ENCODE data around the gene AMHR2. TPM values are rescaled to one million over a fixed set of nuclear protein-coding genes. Genes with fewer than 3 reads are reported as not detected.

The AMHR2 gene
- total RNA-seq, 1 experiment from 2014 or later, result not detected

GRCh38 chr12:53378724-53379388 lies 44.8 kb upstream of the AMHR2 start:
- H2BK5ac ChIP-seq (ENCODE audit: insufficient read length, low read length), result peak overlapping the region; percentile 29
- H2BK15ac ChIP-seq (ENCODE audit: low read depth, low read length), result no peak overlapping the region
- no peak overlapping the region for H3K56ac ChIP-seq (ENCODE audit: insufficient read length, low read depth, low read length)
- H2BK120ac ChIP-seq (ENCODE audit: low read depth, low read length, poor library complexity, severe bottlenecking), result no peak overlapping the region
- WGBS (ENCODE audit: extremely low coverage, insufficient read length, low lambda C conversion rate), result no CpG with 5 or more reads among the region's 23 CpGs
- H3K79me2 ChIP-seq (ENCODE audit: insufficient read depth, low read length), result peaks cover 15% of the 10 kb centered on the region; the same call in 1 of the 2 replicates
- H4K20me1 ChIP-seq (ENCODE audit: control insufficient read depth, insufficient read depth, insufficient read length), result no peaks in the 10 kb centered on the region
- no peaks in the 10 kb centered on the region for H3K27me3 ChIP-seq (ENCODE audit: insufficient read depth, low read length)
- no peak for TF ChIP-seq CTCF (conservative IDR thresholded peaks at IDR 0.05)
- H3K4ac ChIP-seq (ENCODE audit: low read depth, low read length), result no peak overlapping the region
- H2AFZ ChIP-seq (ENCODE audit: low read length), result no peak overlapping the region
- DNase-seq, result no peak
- peak overlapping the region; percentile 74 for H3K18ac ChIP-seq (ENCODE audit: insufficient read length, low read depth, low read length)
- Mint-ChIP-seq H3K4me1 (peaks cover 21 to 28% of the 10 kb centered on the region in 2 experiments), H3K27ac (no peak overlapping the region; a peak in 1 of 7 replicates), H3K9me3 (peaks cover 0 to 3% of the 10 kb centered on the region in 2 experiments; a peak in 1 of 5 replicates), H3K27me3 (ENCODE audit: low read depth) (no peaks in the 10 kb centered on the region), H3K36me3 (ENCODE audit: insufficient read depth in 1 of 3, low read depth in 3 of 3) (peaks cover 19 to 28% (median 27%) of the 10 kb centered on the region in 3 experiments), H3K4me3 (no peak overlapping the region)
- H2AK5ac ChIP-seq (ENCODE audit: insufficient read length, low read length), result no peak overlapping the region
- H2BK20ac ChIP-seq (ENCODE audit: low read depth, low read length, poor library complexity, severe bottlenecking), result no peak overlapping the region
- peaks cover 3% of the 10 kb centered on the region for H3K4me1 ChIP-seq (ENCODE audit: insufficient read depth, low read length)
- peak overlapping the region; percentile 57 for H4K5ac ChIP-seq (ENCODE audit: insufficient read length, low read depth, low read length)
- peaks cover 8% of the 10 kb centered on the region for H3K79me1 ChIP-seq (ENCODE audit: insufficient read depth, low read depth, low read length, poor library complexity, severe bottlenecking)
- peaks cover 3% of the 10 kb centered on the region for H3K23me2 ChIP-seq (ENCODE audit: insufficient read length, low read depth, low read length, poor library complexity, severe bottlenecking)
- peak overlapping the region; percentile 63; the same call in 1 of the 2 replicates for H3K14ac ChIP-seq (ENCODE audit: insufficient read depth, low read length)
- H2BK12ac ChIP-seq (ENCODE audit: insufficient read length, low read depth, low read length), result no peak overlapping the region
- H3K23ac ChIP-seq (ENCODE audit: insufficient read length, low read depth, low read length), result no peak overlapping the region
- peak overlapping the region; percentile 78 for H3K9ac ChIP-seq (ENCODE audit: extremely low read depth, insufficient read length, low read length)
- H3K4me2 ChIP-seq (ENCODE audit: insufficient read depth, insufficient read length, low read length), result peak overlapping the region; percentile 51
- no peak overlapping the region for H4K8ac ChIP-seq (replicated peaks; ENCODE audit: insufficient read length, low read depth, low read length)
- H3T11ph ChIP-seq (ENCODE audit: low read length), result no peak overlapping the region
- H4K91ac ChIP-seq (ENCODE audit: insufficient read length, low read depth, low read length), result no peak overlapping the region
- H3K9me3 ChIP-seq (ENCODE audit: control insufficient read depth, low read depth, low read length), result no peaks in the 10 kb centered on the region
- peak overlapping the region; percentile 71 for H3K27ac ChIP-seq (ENCODE audit: insufficient read length, low read depth, low read length)
